KG1 (cell line): ENCODE results near the gene HARS1.
"Not testable (repeated sequence)": the region's sequence is repeated elsewhere in the genome, so short reads cannot be mapped to it uniquely, and the experiment has no call there.

Source experiments
- DNase-seq: peaks from one replicate; lab custom pipeline; 2025; lab: John Stamatoyannopoulos, UW

Gene HARS1

GRCh38 chr5:140633501-140633900 is 57.7 kb downstream of the HARS1 start:
- DNase-seq = no peak

- DNase-seq = no peak
These were observed 58.1 kb downstream of the HARS1 start, which contains the start of gene CD14 for GRCh38 chr5:140633021-140633471. TSS of gene CD14 (minus strand) at chr5:140633175. CDS start at chr5:140633071, 104 bp downstream.

DNA sequence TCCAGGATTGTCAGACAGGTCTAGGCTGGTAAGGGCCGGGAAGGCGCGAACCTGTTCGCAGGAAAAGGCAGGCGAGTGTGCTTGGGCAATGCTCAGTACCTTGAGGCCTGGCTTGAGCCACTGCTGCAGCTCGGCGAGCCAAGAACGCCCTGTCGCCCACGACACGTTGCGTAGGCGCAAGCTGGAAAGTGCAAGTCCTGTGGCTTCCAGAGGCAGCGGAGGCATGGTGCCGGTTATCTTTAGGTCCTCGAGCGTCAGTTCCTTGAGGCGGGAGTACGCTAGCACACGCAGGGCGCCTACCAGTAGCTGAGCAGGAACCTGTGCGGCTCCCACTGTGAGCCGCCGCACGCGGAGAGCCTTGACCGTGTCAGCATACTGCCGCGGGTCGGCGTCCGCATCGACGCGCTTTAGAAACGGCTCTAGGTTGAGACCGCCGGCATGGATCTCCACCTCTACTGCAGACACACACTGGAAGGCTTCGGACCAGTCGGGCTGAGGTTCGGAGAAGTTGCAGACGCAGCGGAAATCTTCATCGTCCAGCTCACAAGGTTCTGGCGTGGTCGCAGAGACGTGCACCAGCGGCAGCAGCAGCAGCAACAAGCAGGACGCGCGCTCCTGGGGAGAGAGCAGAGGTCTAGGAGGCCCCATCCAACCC is 58.7 kb downstream of the HARS1 start:
- DNase-seq = no peak

DNA sequence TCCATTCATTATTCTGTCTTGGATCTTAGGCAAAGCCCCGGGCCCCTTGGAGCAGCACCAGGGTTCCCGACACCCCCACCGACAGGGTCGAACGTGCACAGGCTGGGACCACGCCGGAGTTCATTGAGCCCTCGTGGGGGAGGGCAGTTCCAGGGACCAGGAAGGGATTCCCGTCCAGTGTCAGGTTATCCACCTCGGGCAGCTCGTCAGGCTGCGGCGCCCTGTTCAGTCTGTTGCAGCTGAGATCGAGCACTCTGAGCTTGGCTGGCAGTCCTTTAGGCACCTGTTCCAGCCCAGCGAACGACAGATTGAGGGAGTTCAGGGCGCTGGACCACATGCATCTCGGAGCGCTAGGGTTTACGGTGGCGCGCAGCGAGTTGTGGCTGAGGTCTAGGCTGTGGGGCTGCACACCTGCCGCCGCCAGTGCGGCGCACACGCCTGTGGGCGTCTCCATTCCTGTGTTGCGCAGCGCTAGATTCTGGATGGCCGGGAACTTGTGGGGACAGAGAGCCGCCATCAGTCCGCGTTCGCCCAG is 59.3 kb downstream of the HARS1 start:
- no peak for DNase-seq

- DNase-seq = no peak
These were observed 60.1 kb downstream of the HARS1 start for GRCh38 chr5:140631036-140631417.

DNA sequence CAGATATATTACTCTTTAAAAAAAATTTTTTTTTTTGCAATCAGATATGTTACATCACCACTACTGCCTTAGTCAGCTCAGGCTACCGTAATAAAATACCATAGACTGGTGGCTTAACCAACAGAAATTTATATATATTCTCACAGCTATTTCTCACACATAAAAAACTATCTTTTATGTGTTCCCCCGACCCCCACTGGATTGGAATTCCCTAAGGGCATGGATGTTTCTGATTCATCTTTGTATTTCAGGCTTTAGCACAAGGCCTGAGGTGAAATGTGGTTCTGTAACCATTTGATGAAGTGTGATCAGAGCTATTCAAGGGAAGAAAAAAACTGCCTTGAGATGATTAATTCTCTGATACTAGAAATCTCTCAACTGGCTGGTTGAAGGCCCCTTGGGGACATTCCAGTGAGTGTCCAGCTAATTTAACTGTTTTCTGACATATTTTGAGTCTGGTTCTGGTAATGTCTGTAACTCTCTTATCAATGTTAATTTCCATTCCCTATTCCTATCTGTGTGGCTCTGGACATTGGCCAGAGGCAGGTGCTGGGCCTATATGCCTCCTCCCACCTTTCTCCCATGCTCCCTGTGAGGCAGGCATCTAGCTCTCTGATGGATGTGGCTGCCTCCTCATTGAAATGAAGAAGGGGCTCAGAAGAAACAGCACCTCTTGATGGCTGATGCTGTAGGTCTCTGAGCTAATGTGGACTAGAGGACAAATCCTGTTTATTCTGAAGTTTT is 60.7 kb downstream of the HARS1 start:
- no peak for DNase-seq

DNA sequence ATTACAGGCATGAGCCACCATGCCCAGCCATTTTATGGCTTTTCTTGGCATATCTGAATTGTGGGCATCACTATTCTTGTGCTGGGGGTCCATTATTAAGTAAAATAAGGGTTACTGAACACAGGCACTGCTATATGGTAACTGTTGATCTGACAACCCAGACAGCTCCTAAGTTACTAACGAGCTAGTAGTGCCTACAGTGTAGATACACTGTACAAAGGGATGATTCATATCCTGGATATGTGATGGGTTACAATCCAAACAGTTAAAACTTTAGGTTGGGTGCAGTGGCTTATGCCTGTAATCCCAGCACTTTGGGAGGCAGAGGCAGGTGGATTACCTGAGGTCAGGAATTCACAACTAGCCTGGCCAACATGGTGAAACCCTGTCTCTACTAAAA is 62.5 kb downstream of the HARS1 start:
- no peak for DNase-seq

GRCh38 chr5:140627972-140628371 is 63.2 kb downstream of the HARS1 start:
- DNase-seq = no peak

DNA sequence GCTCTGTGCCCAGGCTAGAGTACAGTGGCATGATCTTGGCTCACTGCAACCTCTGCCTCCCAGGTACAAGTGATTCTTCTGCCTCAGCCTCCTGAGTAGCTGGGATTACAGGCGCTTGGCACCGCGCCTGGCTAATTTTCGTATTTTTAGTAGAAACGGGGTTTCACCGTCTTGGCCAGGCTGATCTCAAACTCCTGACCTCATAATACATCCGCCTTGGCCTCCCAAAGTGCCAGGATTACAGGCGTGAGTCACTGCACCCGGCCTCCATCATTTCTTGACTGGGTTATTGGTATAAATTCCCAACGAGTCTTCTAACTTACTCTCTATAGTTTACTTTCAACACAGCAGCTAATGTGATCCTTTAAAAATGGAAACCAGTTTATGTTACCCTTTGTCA is 66.3 kb downstream of the HARS1 start:
- not testable (repeated sequence) for DNase-seq
